ENCODE measurements around the gene NID2. TPM values are rescaled to one million over a fixed set of nuclear protein-coding genes. Genes with fewer than 3 reads are reported as not detected.

NID2 gene
- total and polyA plus RNA-seq, 10 of the 15 experiments (the other 5 are each of a cell fraction or from before 2014, with no cell fraction given): 0.04 to 0.49 (median 0.23) TPM; not detected in 3

DNA sequence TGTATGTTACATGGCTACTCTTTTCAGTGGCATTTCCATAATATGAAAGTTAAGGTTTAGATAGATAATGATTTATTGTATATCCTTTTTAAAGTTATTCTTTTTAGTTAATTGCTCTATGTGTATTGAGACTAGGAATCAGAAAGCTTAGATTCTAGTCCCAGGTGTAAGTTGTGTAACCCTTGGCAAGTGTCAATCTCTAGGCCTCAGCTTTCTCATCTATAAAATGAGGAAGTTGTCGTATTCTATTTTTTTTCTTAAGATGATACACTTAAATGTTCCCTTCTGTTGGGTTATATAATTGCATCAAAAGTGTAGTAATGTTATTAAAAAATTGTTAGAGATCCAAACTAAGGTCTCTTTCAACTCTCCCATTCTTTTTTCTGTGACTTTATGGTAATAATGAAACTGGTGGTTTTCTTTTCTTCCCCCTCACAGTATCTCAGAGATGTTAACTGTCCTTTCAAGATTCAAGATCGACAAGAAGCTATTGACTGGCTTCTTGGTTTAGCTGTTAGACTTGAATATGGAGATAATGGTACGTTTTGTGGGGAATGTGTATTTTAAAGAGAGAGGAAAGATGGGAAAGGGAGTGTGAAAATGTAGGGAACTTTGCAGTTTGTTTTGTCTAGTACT lies 75.5 kb downstream of the NID2 start:
- CTCF ChIA-PET: interaction anchor here (0.7 to 5.9 kb wide), 11 partner anchors 12 to 559 kb away, joined by 3 to 67 read pairs (median 3); partner anchors contain the start of genes GNG2, GPR137C and TXNDC16
- peak overlapping the region; percentile 44; the same call in 1 of the 2 replicates for H3K4me2 ChIP-seq (ENCODE audit: control insufficient read depth, insufficient read depth)
- H3K27me3 ChIP-seq (replicated peaks in 1 of 2; ENCODE audit: control insufficient read depth in 2 of 2, insufficient read depth in 2 of 2, low read length in 1 of 2): no peaks in the 10 kb centered on the region
- H3K27ac ChIP-seq (ENCODE audit: control insufficient read depth, insufficient read depth): peak overlapping the region; percentile 33; the same call in 1 of the 2 replicates
- no peaks in the 10 kb centered on the region for H4K20me1 ChIP-seq (ENCODE audit: control insufficient read depth, insufficient read depth)
- in situ Hi-C loops (cut with MboI) (no loop called here), intact Hi-C loops (cut with micrococcal nuclease; ENCODE audit: unreplicated experiment) (loop anchor here (10.0 kb wide), 1 partner anchor 481 kb away; no protein-coding TSS in a partner anchor)
- H3K4me1 ChIP-seq (ENCODE audit: control insufficient read depth, insufficient read depth, low read length): peaks cover 6% of the 10 kb centered on the region
- no peak for TF ChIP-seq SUPT20H (IDR thresholded peaks at IDR 0.05; ENCODE audit: borderline replicate concordance, control insufficient read depth, low read depth, low read length)
- TF ChIP-seq TARDBP (IDR thresholded peaks at IDR 0.05; ENCODE audit: borderline replicate concordance): no peak
- TF ChIP-seq JUNB (IDR thresholded peaks at IDR 0.05): peak; percentile 18; the same call in 1 of the 2 replicates
- no peak for TF ChIP-seq MEF2A (IDR thresholded peaks at IDR 0.05; ENCODE audit: insufficient read depth, low read depth, low read length)
- TF ChIP-seq SMC3 (IDR thresholded peaks at IDR 0.05; ENCODE audit: borderline replicate concordance, low read length): no peak
- TF ChIP-seq RUNX3 (IDR thresholded peaks at IDR 0.05; ENCODE audit: low read length): peak; percentile 38; the same call in 1 of the 2 replicates
- no peak for TF ChIP-seq NFYB (IDR thresholded peaks at IDR 0.05; ENCODE audit: insufficient read depth, low read depth, low read length)
- TF ChIP-seq, protein P1, sequence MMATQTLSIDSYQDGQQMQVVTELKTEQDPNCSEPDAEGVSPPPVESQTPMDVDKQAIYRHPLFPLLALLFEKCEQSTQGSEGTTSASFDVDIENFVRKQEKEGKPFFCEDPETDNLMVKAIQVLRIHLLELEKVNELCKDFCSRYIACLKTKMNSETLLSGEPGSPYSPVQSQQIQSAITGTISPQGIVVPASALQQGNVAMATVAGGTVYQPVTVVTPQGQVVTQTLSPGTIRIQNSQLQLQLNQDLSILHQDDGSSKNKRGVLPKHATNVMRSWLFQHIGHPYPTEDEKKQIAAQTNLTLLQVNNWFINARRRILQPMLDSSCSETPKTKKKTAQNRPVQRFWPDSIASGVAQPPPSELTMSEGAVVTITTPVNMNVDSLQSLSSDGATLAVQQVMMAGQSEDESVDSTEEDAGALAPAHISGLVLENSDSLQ (IDR thresholded peaks at IDR 0.05): peak; percentile 88
- 0 out of 2 replicates have a peak, but pooled peaks have one; percentile 15 for TF ChIP-seq IKZF1 (conservative IDR thresholded peaks at IDR 0.05)
- no TSS peak for BruUV-seq (replicated peaks)
- WGBS (ENCODE audit: insufficient coverage, insufficient replicate concordance, low lambda C conversion rate, missing lambda C conversion rate): 21% methylated on average over 3 of the region's 3 CpGs
- H3K9ac ChIP-seq (ENCODE audit: control insufficient read depth, insufficient read depth, low read length): no peak overlapping the region
- FAIRE-seq (no peak), DNase-seq (ENCODE audit: low read depth, low spot score) (no peak), ATAC-seq (peak; percentile 16; the same call in 2 of the 3 replicates)
- H2AFZ ChIP-seq (ENCODE audit: control insufficient read depth, low read depth, low read length): no peak overlapping the region
- peak overlapping the region; percentile 11; the same call in 1 of the 2 replicates for H3K4me3 ChIP-seq
- peaks cover 52% of the 10 kb centered on the region for H3K79me2 ChIP-seq (ENCODE audit: control insufficient read depth, insufficient read depth, low read length)
- H3K9me3 ChIP-seq (replicated peaks; ENCODE audit: control insufficient read depth, insufficient read depth, low read length): no peaks in the 10 kb centered on the region; the same call in 2 of the 3 replicates
- SMC1A ChIA-PET (ENCODE audit: uncharacterized antibody, unreplicated experiment): interaction anchor here (0.7 to 3.6 kb wide), 7 partner anchors 11 to 278 kb away, joined by 3 to 33 read pairs (median 5); no protein-coding TSS in a partner anchor
- POLR2A ChIA-PET: interaction anchor here (1.0 to 1.5 kb wide), 2 partner anchors 15 to 16 kb away, joined by 3 read pairs; no protein-coding TSS in a partner anchor
- RAD21 ChIA-PET (ENCODE audit: unreplicated experiment): interaction anchor here (0.8 to 1.2 kb wide), 5 partner anchors 13 to 307 kb away, joined by 3 to 5 read pairs (median 3); no protein-coding TSS in a partner anchor
- peaks cover 0 to 31% of the 10 kb centered on the region in 2 experiments for H3K36me3 ChIP-seq (ENCODE audit: control insufficient read depth in 2 of 2, insufficient read depth in 2 of 2, low read length in 1 of 2)

All from GM12878 (cell line).